ENCODE data around the gene PAM.

PAM gene

DNA sequence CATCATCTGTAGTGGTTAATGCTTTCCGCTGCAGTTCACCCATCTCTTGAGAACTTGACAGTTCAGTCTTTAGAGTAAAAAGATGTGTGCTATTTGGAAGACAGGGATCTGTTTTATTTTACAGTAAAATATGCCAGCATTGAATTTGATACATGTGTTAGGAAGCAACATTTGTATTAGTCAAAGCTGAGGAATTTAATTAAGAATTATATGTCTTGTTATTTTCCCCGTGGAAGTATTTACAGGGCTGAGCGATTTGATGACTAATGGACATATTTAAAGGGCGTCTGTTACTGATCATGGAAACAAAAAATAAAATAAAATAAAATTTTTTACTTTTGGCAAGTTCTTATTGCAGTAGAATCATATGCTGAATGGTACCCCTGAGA is 101.3 kb downstream of the PAM start:
- TF ChIP-seq ZFX (IDR thresholded peaks at IDR 0.05; ENCODE audit: borderline replicate concordance): no peak
- TF ChIP-seq, protein P1, sequence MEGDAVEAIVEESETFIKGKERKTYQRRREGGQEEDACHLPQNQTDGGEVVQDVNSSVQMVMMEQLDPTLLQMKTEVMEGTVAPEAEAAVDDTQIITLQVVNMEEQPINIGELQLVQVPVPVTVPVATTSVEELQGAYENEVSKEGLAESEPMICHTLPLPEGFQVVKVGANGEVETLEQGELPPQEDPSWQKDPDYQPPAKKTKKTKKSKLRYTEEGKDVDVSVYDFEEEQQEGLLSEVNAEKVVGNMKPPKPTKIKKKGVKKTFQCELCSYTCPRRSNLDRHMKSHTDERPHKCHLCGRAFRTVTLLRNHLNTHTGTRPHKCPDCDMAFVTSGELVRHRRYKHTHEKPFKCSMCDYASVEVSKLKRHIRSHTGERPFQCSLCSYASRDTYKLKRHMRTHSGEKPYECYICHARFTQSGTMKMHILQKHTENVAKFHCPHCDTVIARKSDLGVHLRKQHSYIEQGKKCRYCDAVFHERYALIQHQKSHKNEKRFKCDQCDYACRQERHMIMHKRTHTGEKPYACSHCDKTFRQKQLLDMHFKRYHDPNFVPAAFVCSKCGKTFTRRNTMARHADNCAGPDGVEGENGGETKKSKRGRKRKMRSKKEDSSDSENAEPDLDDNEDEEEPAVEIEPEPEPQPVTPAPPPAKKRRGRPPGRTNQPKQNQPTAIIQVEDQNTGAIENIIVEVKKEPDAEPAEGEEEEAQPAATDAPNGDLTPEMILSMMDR (IDR thresholded peaks at IDR 0.05): no peak
- H3K27ac ChIP-seq: no peak overlapping the region

DNA sequence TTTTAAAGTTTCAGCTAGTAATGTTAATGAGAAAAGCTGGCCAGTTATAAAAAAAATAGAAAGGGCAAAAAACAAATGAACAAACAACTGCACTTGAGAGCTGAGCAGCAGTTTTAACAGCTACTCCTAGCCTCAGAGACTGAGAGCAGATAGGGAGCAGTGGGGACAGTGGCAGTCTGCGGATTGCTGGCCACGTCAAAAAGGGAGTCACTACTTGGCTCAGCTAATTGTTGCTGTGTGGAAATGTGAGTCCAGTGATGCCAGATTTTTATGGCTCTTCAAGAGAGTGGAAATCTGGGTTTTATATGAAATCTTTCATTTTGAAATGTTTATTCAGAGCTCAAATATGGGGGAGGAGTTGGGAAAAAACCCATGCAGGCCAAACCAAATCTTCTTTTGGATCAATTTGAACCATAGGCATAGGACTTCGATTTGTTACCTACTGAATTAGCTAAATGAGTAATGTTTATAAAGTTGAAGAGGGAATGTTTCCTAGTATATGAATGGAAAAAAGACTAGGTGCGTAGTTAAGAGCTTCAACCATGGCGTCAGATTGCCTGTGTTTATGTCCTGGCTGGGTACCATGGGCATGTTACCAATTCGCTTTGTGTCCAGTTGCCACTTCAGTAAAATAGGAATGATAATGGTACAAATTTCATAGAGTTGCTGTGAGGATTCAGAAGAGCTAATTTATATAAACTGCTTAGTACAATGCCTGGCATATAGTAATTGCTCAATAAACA is 102.1 kb downstream of the PAM start:
- TF ChIP-seq, protein P1 (IDR thresholded peaks at IDR 0.05): no peak
- no peak for TF ChIP-seq ZFX (IDR thresholded peaks at IDR 0.05; ENCODE audit: borderline replicate concordance)
- no peak overlapping the region for H3K27ac ChIP-seq

DNA sequence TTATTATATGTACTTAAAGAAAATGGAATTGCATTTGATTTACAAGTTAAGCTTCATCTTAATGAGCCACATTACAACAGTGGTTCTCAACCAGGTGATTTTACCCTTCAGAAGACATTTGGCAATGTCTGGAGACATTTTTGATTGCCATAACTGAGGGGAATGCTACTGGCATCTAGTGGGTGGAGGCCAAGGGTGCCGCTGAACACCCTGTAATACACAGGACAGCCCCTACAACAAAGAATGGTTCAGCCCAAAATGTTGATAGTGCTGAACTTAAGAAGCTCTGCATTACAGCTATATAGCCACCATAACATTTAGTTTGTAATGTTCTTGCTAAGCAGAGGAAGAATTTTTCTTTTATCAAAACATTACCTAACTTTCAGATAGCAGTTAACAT is 103.1 kb downstream of the PAM start:
- no peak overlapping the region for H3K27ac ChIP-seq
- TF ChIP-seq, protein P1 (IDR thresholded peaks at IDR 0.05): no peak
- no peak for TF ChIP-seq ZFX (IDR thresholded peaks at IDR 0.05; ENCODE audit: borderline replicate concordance)

DNA sequence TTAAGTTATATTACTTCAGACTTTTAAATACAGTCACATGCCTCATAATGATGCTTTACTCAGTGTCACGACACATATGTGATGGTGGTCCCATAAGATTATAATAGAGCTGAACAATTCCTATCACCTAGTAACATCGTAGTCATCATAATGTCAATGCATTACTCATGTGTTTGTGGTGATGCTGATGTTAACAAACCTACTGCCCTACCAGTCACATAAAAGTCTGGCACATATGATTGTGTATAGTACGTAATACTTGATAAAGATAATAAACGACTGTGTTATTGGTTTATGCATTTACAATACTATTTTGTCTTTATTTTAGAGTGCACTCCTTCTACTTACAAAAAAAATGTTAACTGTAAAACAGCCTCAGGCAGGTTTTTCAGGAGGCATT is 103.7 kb downstream of the PAM start:
- no peak overlapping the region for H3K27ac ChIP-seq
- TF ChIP-seq, protein P1 (IDR thresholded peaks at IDR 0.05): no peak
- TF ChIP-seq ZFX (IDR thresholded peaks at IDR 0.05; ENCODE audit: borderline replicate concordance): no peak

DNA sequence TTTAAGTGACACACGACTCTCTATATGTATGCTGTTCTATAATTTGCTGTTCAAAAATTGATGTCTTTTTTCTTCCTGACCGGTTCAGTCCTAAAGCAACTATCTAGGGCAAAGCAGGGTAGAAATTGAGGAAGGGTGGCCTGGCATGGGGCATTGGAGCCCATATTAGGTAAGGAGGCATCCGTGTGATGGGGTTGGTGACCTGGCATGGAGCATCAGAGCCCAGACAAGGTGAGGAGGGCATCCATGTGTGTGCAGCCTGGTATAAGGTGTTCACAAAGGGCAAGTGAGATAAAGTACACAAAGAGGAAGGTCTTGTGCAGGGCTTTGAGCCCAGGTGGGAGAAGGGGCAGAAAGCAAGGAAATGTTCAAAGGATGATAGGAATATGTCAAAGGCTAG is 104.9 kb downstream of the PAM start:
- no peak for TF ChIP-seq ZFX (IDR thresholded peaks at IDR 0.05; ENCODE audit: borderline replicate concordance)
- TF ChIP-seq, protein P1 (IDR thresholded peaks at IDR 0.05): no peak
- H3K27ac ChIP-seq: no peak overlapping the region

DNA sequence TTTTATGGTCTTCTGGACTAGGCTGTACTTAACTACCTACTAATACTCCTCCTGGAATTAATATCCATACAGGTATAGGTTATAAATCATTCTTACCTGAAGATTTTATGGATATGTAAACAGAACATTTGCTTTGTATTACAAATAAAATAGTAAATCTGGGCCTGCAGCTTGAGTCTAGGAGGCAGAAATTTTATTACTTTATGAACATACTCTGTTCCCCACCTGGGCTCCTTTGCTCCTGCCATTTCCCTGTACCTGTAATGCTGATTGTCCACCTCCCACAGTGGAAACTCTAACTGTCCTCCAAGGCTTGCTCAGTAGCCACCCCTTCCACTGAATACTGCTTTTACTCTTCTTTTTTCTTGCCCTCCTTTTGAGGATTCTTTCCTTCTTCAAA is 108.0 kb downstream of the PAM start:
- no peak overlapping the region for H3K27ac ChIP-seq
- TF ChIP-seq, protein P1 (IDR thresholded peaks at IDR 0.05): no peak
- TF ChIP-seq ZFX (IDR thresholded peaks at IDR 0.05; ENCODE audit: borderline replicate concordance): no peak

DNA sequence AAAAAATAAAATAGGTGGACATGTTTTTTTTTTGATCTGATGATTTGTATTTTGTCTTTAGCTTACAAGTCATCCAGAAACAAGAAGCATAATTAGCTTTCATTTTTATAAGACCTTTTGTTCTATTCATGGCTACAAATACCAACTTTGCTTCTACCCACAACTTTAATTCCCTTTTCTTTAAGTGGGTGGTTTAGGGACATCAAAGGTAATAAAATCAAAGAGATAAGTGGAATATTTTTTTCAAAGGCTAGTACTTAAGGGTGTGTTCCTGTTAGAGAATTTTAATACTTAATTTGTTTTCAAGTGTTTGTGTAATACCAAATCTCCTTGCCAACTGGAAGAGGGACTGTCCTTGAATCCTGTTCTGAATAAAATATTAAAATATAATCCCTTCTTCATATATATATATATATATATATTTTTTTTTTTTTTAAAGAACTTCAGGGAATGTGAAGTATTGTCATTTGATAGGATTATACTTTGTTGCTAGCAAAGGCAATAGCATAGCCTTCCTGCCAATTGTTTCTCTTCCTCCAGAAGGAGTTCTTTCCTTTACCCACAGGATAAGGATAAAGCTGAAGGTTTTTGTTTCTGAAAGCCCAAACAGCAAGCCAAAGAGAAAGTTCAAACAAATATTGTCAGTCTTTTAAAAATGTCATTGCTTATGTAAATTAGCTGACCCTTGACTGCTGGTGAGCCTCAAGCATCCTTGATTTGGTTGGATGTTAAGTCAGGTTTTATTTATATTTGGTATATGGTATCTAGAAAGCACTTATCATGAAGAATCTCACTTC is 108.9 kb downstream of the PAM start:
- H3K27ac ChIP-seq: no peak overlapping the region
- TF ChIP-seq, protein P1 (IDR thresholded peaks at IDR 0.05): no peak
- no peak for TF ChIP-seq ZFX (IDR thresholded peaks at IDR 0.05; ENCODE audit: borderline replicate concordance)

Measured in 22Rv1 (cell line).